HG03342 (cell line): ENCODE data around the gene B3GNT2.

Experiments used
- ATAC-seq: cut with Tn5 transposase; IDR thresholded peaks from one replicate; pipeline ENCODE4 v1.9.1; 2021; ENCODE audit warnings: mild to moderate bottlenecking, moderate library complexity; ENCODE audit not compliant: unreplicated experiment

Gene B3GNT2

DNA sequence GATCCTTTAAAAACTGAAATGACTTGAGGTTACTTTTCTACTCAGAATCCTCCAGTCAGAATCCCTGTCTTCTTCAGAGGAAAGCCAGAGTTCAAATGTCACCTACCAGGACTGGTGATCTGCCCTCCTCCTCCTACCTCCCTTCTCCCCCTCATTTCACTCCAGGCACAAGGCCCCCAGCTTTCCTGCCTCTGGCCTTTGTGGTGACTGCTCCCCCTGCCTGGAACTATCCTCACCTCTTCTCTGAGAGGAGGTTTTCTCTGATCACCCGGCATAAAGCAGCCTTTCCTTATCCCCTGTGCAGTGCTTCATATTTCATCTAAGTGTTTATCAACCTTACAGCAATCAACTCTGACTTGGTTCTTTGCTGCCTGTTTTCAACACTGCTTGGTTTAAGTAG is 6.8 kb downstream of the B3GNT2 start:
- ATAC-seq = no peak

DNA sequence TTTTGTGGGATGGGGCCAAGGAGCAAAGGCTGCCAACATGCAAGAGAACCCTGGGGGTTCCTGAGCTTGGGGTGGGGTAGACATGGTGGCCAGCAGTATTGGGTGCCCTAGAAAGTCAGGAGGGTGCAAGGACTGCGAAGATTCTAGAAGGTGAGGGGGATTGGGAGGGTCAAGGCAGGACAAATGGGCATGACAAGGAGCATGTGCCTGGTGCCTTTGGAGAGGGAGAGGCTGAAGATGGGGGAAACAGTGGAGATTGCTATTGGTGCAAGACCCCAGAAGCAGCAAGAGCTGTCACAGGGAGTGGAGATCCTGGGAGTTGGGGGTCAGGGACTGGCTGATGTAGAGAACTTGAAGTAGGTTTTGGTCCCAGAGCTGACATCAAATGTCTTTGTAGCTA is 7.5 kb downstream of the B3GNT2 start:
- no peak for ATAC-seq

DNA sequence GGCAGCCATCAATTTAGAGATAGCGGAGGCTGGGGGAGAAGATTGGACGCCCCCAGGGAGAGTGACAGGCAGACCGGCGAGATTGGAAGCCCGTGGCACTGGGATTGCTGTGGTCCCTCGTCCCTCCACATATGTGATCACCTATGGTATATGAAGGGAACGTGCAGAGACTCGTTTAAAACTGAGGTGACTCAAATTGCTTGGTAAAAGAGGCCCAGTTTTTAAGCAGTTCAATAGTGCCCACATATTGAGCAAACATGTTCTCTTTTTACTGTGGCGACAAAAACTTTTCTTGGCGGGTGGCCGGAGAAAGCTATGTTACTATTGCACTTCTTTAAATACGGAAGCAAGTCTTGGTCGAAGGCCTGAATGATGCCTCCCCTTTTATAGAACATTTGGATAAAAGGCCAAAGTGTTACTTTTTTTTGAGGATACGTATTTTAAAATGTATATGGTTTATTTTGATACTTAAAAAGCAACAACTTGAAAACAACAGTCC is 9.1 kb downstream of the B3GNT2 start:
- no peak for ATAC-seq

GRCh38 chr2:62205554-62205953 is 9.6 kb downstream of the B3GNT2 start:
- ATAC-seq = no peak

DNA sequence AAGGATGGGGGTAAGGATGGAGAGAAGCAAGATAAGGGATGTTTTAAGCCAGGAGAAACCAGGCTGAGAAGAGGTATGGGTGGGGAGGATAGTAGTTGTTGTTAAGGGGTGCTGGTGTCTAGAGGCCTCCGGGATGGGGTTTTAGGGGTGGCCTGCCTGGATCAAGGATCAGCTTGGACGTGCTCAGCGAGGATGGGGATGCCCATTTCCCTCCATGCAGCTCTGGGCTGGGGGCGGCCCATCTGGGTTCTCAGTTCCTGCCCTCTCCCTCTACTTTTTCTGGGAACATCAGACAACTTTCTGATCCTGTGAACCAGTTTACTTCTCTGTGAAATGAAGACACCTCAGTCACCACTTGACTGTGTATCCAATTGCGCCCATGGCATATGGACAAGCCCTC is 10.1 kb downstream of the B3GNT2 start:
- no peak for ATAC-seq

DNA sequence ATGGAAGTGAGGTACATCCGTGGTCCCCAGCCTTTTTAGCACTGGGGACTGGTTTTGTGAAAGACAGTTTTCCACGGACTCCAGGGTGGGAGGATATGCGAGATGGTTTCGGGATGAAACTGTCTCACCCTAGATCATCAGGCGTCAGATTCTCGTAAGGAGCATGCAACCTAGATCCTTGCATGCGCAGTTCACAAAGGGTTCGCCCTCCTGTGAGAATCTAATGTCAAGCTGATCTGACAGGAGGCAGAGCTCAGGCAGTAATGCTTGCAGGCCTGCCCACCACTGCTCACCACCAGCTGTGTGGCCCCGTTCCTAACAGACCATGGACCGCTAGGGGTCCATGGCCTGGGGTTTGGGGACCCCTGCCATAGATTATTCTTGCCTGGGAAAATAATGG is 11.6 kb downstream of the B3GNT2 start:
- no peak for ATAC-seq

DNA sequence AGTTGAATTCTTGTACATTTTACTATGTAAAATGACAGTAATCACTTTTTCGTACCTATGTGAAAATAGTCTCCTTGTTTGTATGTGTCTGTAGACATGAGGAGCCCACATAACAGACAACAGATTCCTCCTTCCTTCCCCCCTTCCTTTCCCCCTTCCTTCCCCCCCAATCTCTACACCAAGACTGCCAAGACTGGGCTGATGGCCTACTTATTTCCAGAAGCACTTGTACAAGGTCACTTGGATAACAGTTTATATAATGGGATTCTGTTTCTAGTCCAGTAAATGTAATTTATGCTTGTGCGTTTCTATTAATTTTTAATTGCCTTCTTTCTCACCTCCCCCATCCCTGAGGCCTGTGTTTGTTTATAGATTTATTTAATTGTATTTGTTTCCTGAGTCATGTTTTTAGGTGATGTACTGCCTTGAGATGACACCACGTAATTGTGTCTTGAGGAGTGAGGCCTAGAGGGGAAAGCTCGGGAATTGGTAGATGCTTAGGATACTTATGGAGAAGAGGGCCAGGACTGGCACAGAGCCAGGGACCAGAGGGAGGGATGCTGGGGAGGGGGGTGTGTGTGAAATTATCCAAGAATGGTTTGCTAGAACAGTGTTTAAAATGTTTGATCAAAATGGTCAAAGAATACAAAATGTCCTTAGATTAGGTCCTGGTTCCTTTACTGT is 12.3 kb downstream of the B3GNT2 start:
- no peak for ATAC-seq

- ATAC-seq = no peak
Observed at GRCh38 chr2:62208758-62209114, 12.8 kb downstream of the B3GNT2 start.

GRCh38 chr2:62209427-62209991 is 13.6 kb downstream of the B3GNT2 start:
- ATAC-seq = no peak

- no peak for ATAC-seq
Observed at GRCh38 chr2:62215306-62216064, 19.6 kb downstream of the B3GNT2 start.

GRCh38 chr2:62216113-62216512 is 20.2 kb downstream of the B3GNT2 start:
- no peak for ATAC-seq

- ATAC-seq = no peak
Observed at GRCh38 chr2:62216616-62217015, 20.7 kb downstream of the B3GNT2 start.

DNA sequence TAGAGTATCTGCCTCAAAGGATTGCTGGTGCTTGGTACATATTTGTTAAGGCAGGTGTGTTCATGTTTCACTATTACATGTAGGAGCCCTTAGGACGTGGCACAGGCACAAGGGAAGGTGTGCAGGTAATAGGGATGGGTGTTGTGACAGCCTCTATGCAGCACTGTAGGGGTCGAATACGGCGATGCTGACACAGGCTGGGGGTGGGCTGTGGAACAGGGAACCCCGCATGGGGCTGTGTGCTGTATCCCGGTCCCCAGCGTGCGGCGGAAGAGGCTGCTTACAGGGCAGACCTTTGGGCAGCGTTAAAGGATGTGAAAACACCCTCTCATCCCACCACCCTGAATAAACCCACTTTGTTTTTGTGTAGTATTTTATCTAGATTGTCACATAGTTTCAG is 21.5 kb downstream of the B3GNT2 start:
- no peak for ATAC-seq

DNA sequence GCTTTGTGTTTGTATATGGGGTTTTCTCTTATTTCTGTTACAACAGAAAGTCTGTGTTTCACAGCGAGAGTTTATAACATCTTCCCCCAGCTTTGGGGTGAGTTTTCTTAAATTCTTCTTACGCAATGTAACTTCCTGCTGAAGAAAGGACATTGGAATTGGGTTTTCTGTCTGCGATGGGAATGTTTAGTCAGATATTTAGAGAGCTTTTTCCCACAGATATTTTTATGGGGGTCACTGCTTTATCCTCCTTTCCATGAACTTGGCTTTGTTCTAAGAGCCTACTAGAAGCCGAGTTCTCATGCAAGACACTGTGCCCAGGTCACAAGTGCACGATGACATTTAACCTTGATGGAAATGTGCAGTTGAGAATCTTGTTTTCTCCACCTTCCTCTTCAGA is 22.1 kb downstream of the B3GNT2 start:
- no peak for ATAC-seq

DNA sequence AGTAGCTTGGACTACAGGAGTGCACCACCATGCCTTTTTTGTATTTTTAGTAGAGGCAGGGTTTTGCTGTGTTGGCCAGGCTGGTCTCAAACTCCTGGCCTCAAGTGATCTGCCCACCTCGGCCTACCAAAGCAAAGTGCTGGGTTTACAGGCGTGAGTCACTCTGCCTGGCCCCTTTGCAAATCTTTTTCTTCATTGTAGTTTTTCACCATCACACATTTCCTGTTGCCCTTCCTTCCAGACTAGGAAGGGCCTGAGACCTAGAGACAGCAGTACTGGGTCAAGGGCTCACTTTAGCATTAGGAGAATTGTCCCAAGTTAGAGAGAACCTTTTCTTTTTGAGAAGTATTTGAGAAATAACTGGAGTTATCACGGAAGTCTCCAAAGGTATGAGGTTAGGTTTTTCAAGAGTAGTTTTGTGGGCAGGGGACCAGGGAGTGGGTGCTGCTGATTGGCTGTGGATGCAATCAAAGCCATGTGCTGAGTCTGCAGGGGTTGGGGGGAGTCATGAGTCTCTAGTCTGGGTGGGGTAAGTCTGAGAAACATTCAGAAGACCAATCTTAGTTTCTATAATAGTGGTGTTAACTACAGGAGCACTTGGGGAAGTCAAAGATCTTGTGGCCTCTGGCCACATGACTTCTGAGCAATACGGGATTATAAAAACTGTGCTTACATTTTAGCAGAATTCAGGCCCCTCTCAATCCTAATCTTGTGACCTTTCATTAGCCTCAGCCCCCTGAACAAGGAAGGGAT is 23.7 kb downstream of the B3GNT2 start:
- ATAC-seq = no peak

DNA sequence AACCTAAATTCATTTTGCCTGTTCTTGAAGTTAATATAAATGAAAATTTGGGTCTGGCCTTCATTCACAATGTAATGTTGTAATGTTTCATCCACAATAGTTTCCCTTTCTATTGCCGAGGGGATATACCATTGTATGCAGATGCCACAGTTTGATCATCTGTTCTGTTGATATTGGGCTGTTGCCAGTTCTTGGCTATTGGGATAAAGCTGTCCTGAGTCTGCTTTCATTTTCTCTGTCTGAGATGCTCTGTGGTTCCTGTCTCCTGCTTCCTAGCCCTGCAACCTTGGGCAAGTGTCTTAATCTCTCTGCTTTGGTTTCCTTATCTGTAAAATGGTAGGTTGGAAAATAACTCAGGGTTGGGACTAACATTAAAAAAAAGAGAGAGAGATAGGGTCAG is 25.2 kb downstream of the B3GNT2 start:
- no peak for ATAC-seq

DNA sequence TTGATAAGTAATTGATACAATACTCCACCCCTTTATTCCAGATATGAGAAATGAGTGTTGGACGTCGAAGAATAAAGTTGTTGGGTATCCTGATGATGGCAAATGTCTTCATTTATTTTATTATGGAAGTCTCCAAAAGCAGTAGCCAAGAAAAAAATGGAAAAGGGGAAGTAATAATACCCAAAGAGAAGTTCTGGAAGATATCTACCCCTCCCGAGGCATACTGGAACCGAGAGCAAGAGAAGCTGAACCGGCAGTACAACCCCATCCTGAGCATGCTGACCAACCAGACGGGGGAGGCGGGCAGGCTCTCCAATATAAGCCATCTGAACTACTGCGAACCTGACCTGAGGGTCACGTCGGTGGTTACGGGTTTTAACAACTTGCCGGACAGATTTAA is 26.3 kb downstream of the B3GNT2 start:
- ATAC-seq = no peak

- no peak for ATAC-seq
Observed at GRCh38 chr2:62222674-62223073, 26.8 kb downstream of the B3GNT2 start.

DNA sequence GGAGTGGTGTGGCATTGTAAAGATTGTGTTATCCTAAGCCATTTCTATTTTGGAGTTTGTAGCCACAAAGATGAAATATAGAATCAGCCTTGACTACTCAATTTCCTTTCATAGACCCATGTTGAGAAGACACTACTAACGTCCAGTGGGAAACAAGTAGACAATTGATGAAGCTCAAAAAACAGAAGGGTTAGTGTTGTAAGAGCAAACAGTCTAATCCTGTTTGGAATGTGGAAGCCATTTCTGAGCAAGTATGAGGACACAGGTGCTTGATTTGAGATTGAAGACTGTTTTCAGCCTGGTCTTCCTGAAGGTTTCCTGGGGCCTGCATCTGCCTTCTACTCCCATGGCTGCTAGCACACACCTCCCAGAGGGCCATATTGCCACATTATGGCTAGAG is 29.1 kb downstream of the B3GNT2 start:
- ATAC-seq = no peak

- ATAC-seq = no peak
Observed at GRCh38 chr2:62227386-62228075, 31.6 kb downstream of the B3GNT2 start.

DNA sequence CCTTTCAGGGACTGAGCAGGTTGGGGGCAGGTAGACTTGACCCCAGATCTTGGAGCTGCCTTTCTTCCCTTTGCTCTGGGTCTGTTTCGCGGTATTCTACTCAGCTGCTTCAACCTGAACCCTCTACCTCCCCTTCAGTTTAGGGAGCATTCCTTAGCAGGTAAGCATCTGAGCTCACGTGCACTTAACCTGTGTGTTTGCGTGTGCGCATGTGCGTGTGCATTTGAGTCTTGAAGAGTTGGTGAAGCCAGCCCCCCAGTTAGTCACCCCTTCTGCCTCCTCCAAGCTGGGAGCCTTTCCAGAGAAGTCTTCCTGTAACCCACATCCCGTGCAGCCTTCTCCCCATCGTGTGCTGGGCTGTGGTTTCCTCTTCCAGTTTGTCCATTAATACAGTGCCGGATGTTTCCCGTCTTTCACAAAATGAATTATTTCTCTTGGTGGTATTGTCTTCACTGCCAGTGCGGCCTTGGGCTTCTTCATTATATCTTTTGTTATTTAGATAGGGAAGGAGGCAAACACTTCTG is 33.2 kb downstream of the B3GNT2 start:
- ATAC-seq = no peak
